GM12891 (cell line): ENCODE measurements around the gene RBM3.

Experiments
- PAX5 ChIP-seq: IDR thresholded peaks from 2 replicates; pipeline ENCODE4 v1.6.1; 2011; ENCODE audit warnings: low read length, moderate library complexity, mild to moderate bottlenecking; ENCODE audit not compliant: insufficient read depth, severe bottlenecking
- POLR2A ChIP-seq: IDR thresholded peaks from 2 replicates; pipeline ENCODE4 v1.6.1; 2011; ENCODE audit warnings: low read depth, low read length, control low read depth
- POLR2AphosphoS5 ChIP-seq: IDR thresholded peaks from 2 replicates; pipeline ENCODE4 v1.6.1; 2011; ENCODE audit warnings: low read depth, low read length, control low read depth
- POU2F2 ChIP-seq: IDR thresholded peaks from 2 replicates; pipeline ENCODE4 v1.6.1; 2011; ENCODE audit warnings: low read depth, mild to moderate bottlenecking, control low read depth, low read length, moderate library complexity
- SPI1 ChIP-seq: IDR thresholded peaks from 2 replicates; pipeline ENCODE4 v1.6.1; 2011; ENCODE audit warnings: low read depth, low read length, control low read depth
- TAF1 ChIP-seq: IDR thresholded peaks from 2 replicates; pipeline ENCODE4 v1.6.1; 2011; ENCODE audit warnings: low read depth, low read length, control low read depth

- no peak for TF ChIP-seq POLR2A
- TF ChIP-seq POLR2AphosphoS5 = no peak
- TF ChIP-seq TAF1 = no peak
- TF ChIP-seq POU2F2 = no peak
- TF ChIP-seq PAX5 = no peak
- TF ChIP-seq SPI1 = no peak
Measured at GRCh38 chrX:48532161-48532560, 42.1 kb upstream of the RBM3 start.
